Sigmoid colon (tissue), 3 donors: ENCODE measurements around the gene IL1RAPL2.

Experiments
- POLR2A ChIP-seq, 2 donors: fragments of 450-650 bp; IDR thresholded peaks; one replicate each; pipeline ENCODE4 v1.6.1; 2016; ENCODE audit warnings: antibody characterized with exemption in 2 of 2, mild to moderate bottlenecking in 2 of 2, moderate library complexity in 2 of 2
- TF ChIP-seq, protein P1 (sequence below), 4 experiments: fragments of 450-650 bp in 3 of 4; fragments of 200-600 bp in 1 of 4; IDR thresholded peaks; one replicate each; pipeline ENCODE4 v1.5.1; 2016 to 2019; ENCODE audit warnings: antibody characterized with exemption in 4 of 4, mild to moderate bottlenecking in 3 of 4, moderate library complexity in 2 of 4

DNA sequence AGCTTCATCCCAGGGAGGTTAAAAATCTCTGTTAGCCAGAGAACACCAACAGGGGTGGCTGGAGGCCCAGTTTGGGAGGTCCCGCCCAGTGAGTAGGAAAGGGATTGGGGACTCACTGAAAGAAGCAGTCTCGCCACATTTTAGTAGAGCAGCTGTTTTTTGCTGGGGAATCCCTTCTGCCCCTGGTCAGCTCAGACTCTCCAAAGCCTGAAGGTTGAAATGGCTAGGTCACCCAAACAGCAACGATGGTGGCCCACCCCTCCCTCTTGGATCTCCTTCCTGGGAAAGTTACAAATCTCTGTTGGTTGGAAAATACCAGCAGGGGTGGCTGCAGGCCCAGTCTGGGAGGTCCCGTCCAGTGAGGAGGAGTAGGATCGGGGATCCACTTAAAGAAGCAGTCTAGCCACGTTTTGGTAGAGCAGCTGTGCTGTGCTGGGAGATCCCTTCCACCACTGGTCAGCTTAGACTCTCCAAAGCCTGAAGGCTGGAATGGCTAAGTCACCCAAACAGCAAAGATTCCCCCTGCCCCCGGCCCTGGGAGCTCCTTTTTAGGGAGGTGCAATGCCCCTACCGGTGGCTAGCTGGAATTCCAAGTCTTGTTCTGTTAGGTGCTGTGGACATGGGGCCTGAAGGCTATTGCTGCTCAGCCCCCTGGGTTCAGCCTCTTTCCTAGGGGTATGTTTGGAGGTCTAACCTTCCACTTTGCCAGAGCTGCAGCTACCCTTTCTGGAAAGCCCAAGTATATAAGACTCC is 694.5 kb downstream of the IL1RAPL2 start:
- TF ChIP-seq, protein P1, sequence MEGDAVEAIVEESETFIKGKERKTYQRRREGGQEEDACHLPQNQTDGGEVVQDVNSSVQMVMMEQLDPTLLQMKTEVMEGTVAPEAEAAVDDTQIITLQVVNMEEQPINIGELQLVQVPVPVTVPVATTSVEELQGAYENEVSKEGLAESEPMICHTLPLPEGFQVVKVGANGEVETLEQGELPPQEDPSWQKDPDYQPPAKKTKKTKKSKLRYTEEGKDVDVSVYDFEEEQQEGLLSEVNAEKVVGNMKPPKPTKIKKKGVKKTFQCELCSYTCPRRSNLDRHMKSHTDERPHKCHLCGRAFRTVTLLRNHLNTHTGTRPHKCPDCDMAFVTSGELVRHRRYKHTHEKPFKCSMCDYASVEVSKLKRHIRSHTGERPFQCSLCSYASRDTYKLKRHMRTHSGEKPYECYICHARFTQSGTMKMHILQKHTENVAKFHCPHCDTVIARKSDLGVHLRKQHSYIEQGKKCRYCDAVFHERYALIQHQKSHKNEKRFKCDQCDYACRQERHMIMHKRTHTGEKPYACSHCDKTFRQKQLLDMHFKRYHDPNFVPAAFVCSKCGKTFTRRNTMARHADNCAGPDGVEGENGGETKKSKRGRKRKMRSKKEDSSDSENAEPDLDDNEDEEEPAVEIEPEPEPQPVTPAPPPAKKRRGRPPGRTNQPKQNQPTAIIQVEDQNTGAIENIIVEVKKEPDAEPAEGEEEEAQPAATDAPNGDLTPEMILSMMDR (IDR thresholded peaks at IDR 0.05) = no peak
- TF ChIP-seq POLR2A (IDR thresholded peaks at IDR 0.05) = no peak
